Endothelial cell of umbilical vein (primary cell): Measurements from ENCODE around the gene KCNF1. TPM values are rescaled to one million over a fixed set of nuclear protein-coding genes. Genes with fewer than 3 reads are reported as not detected.
A peak's percentile ranks its signal among the peaks of the same experiment; 100 is the strongest.

Source experiments
- BruUV-seq: library from RNA; stranded (reverse); fragments of 400-500 nt; replicated peaks from 2 replicates; lab custom pipeline; 2021; lab: Mats Ljungman, UMichigan
- CTCF ChIA-PET: fragments of 300-600, 350-600 bp; sonication (Branson Sonifier 250); formaldehyde crosslinking; loops from one replicate; lab custom pipeline; 2021; ENCODE audit warnings: antibody characterized with exemption, inconsistent platforms; lab: Charles Lee
- POLR2A ChIA-PET: fragments of 300-600, 350-600 bp; sonication (Branson Sonifier 250); formaldehyde crosslinking; loops from one replicate; lab custom pipeline; 2021; ENCODE audit warnings: antibody characterized with exemption, inconsistent platforms; lab: Charles Lee
- DNase-seq: peaks from one replicate; pipeline ENCODE4 v3.0.0-alpha.2; 2011; ENCODE audit warnings: low read depth, low spot score
- FAIRE-seq: peaks from 2 replicates; lab custom pipeline; 2011; peaks lifted over from hg19 to GRCh38; lab: Jason Lieb, UNC
- H2AFZ ChIP-seq: 2 replicates; pipeline ENCODE4 v1.6.0; 2012; ENCODE audit warnings: low read depth, low read length, control low read depth, inconsistent platforms
- H3K27ac ChIP-seq: 2 replicates; pipeline ENCODE4 v1.5.1; 2011; ENCODE audit warnings: low read depth, mild to moderate bottlenecking, control low read depth, low read length, moderate library complexity; ENCODE audit not compliant: insufficient read depth
- H3K27me3 ChIP-seq, 2 experiments: 2 replicates each; pipeline versions ENCODE4 v1.6.0 to v1.6.1; 2011; ENCODE audit warnings: low read length in 2 of 2, mixed read lengths in 1 of 2; ENCODE audit not compliant: control insufficient read depth in 2 of 2, insufficient read depth in 2 of 2
- H3K36me3 ChIP-seq, 2 experiments: 2 replicates in 1 of 2; 3 replicates in 1 of 2; pipeline ENCODE4 v1.5.1; 2011; ENCODE audit warnings: low read length in 2 of 2, mild to moderate bottlenecking in 1 of 2, moderate library complexity in 1 of 2; ENCODE audit not compliant: control insufficient read depth in 2 of 2, insufficient read depth in 2 of 2; ENCODE audit errors: extremely low read depth in 1 of 2
- H3K4me1 ChIP-seq: 3 replicates; pipeline ENCODE4 v1.5.1; 2011; ENCODE audit warnings: mild to moderate bottlenecking, low read length; ENCODE audit not compliant: control insufficient read depth, insufficient read depth; ENCODE audit errors: extremely low read depth
- H3K4me2 ChIP-seq: 2 replicates; pipeline ENCODE4 v1.6.1; 2011; ENCODE audit warnings: low read length, control low read depth, mixed read lengths; ENCODE audit not compliant: insufficient read depth
- H3K4me3 ChIP-seq, 3 experiments: fragments of 200-600 bp in 1 of 3; sonication (generic), shearing (Covaris generic) in 1 of 3; replicated peaks in 1 of 3; 2 replicates each; pipeline ENCODE4 v1.5.1; 2011 to 2016; ENCODE audit warnings: control low read depth in 3 of 3, low read length in 3 of 3, mild to moderate bottlenecking in 2 of 3, inconsistent platforms in 1 of 3, low read depth in 1 of 3, moderate library complexity in 1 of 3; ENCODE audit not compliant: insufficient read depth in 1 of 3
- H3K79me2 ChIP-seq: 2 replicates; pipeline ENCODE4 v1.6.0; 2012; ENCODE audit warnings: low read length, inconsistent platforms; ENCODE audit not compliant: control insufficient read depth, insufficient read depth
- H3K9ac ChIP-seq: replicated peaks from 2 replicates; pipeline ENCODE3; 2011; ENCODE audit warnings: low read length, control low read depth; ENCODE audit not compliant: insufficient read depth; ENCODE audit errors: extremely low read depth
- H3K9me1 ChIP-seq: replicated peaks from 3 replicates; pipeline ENCODE4 v1.6.0; 2011; ENCODE audit warnings: mild to moderate bottlenecking, low read length; ENCODE audit not compliant: control insufficient read depth, insufficient read depth; ENCODE audit errors: extremely low read depth
- H3K9me3 ChIP-seq: replicated peaks from 2 replicates; pipeline ENCODE4 v1.5.1; 2012; ENCODE audit warnings: low read length, inconsistent platforms; ENCODE audit not compliant: control insufficient read depth, insufficient read depth
- H4K20me1 ChIP-seq: replicated peaks from 2 replicates; pipeline ENCODE3; 2011; ENCODE audit warnings: mild to moderate bottlenecking, low read length; ENCODE audit not compliant: control insufficient read depth, insufficient read depth; ENCODE audit errors: extremely low read depth
- FOS ChIP-seq: IDR thresholded peaks from 2 replicates; pipeline ENCODE4 v1.6.1; 2011; ENCODE audit warnings: mild to moderate bottlenecking, low read length, moderate library complexity, borderline replicate concordance; ENCODE audit not compliant: insufficient read depth
- JUN ChIP-seq: IDR thresholded peaks from 2 replicates; pipeline ENCODE4 v1.6.1; 2011; ENCODE audit warnings: borderline replicate concordance, low read depth; ENCODE audit not compliant: insufficient read length, insufficient read depth
- MAX ChIP-seq: IDR thresholded peaks from 2 replicates; pipeline ENCODE4 v1.6.1; 2011; ENCODE audit not compliant: insufficient read depth, insufficient read length
- dilution Hi-C: fragments of 300-500 bp; cut with MboI; formaldehyde crosslinking; loops from one replicate; pipeline ENCODE4 v1.15.0; 2019; ENCODE audit warnings: low sequenced_read_pairs; ENCODE audit not compliant: extremely low pct_ligation_motif_present
- intact Hi-C: fragments of 100-400 bp; cut with micrococcal nuclease; formaldehyde crosslinking; loops from one replicate; pipeline ENCODE4 v1.10.0; 2022
- polyA plus RNA-seq, 4 experiments: library from polyadenylated mRNA; depleted of rRNA in 3 of 4; stranded (reverse) in 3 of 4; unstranded in 1 of 4; fragments of >200 nt; gene quantifications; 2 replicates each; pipeline versions ENCODE4 v1.2.1 to v1.2.3, GENCODE V29; 2011 to 2012; ENCODE audit warnings: missing spikeins in 1 of 4
- total RNA-seq: library from RNA; stranded (reverse); gene quantifications from 2 replicates; pipeline ENCODE4 v1.2.3, GENCODE V29; 2021

KCNF1 gene
- total and polyA plus RNA-seq, 2 donors (not counting 3 experiments of a cell fraction or from before 2014, with no cell fraction given), result 0.23 to 0.42 TPM

- no peaks in the 10 kb centered on the region for H3K9me3 ChIP-seq
- FAIRE-seq (no peak), DNase-seq (peak; percentile 7)
- no peaks in the 10 kb centered on the region for H3K79me2 ChIP-seq
- H3K9me1 ChIP-seq, result no peaks in the 10 kb centered on the region
- ChIA-PET POLR2A (no interaction called here), CTCF (interaction anchor here (1.1 kb wide), 1 partner anchor 99 kb away, joined by 3 read pairs; no protein-coding TSS in a partner anchor)
- dilution Hi-C loops, result no loop called here
- H2AFZ ChIP-seq, result no peak overlapping the region
- no peaks in the 10 kb centered on the region for H3K36me3 ChIP-seq
- peaks cover 25% of the 10 kb centered on the region for H3K4me1 ChIP-seq
- no peaks in the 10 kb centered on the region for H4K20me1 ChIP-seq
- no peak overlapping the region for H3K4me2 ChIP-seq
- TF ChIP-seq JUN (no peak), MAX (no peak)
- intact Hi-C loops, result loop anchor here (1.0 to 10.0 kb wide), 2 partner anchors 20 to 813 kb away; partner anchors contain the start of genes KCNF1 and LPIN1
- no peak overlapping the region for H3K9ac ChIP-seq
- H3K4me3 ChIP-seq, result no peak overlapping the region
- H3K27ac ChIP-seq, result no peak overlapping the region
- no TSS peak for BruUV-seq
- H3K27me3 ChIP-seq, result peaks cover 10 to 12% of the 10 kb centered on the region in 2 experiments
Observed at GRCh38 chr2:10931710-10932255, 20.0 kb downstream of the KCNF1 start.

- Histone ChIP-seq H3K9me1 (no peaks in the 10 kb centered on the region), H3K9me3 (no peaks in the 10 kb centered on the region), H4K20me1 (no peaks in the 10 kb centered on the region), H3K27ac (no peak overlapping the region), H3K79me2 (no peaks in the 10 kb centered on the region), H3K4me1 (peaks cover 31% of the 10 kb centered on the region), H3K4me3 (no peak overlapping the region), H3K9ac (no peak overlapping the region), H3K4me2 (no peak overlapping the region), H3K36me3 (no peaks in the 10 kb centered on the region), H2AFZ (no peak overlapping the region), H3K27me3 (peaks cover 8 to 10% of the 10 kb centered on the region in 2 experiments)
- intact Hi-C loops (loop anchor here (10.0 kb wide), 1 partner anchor 812 kb away; the partner anchor contains the start of gene LPIN1), dilution Hi-C loops (no loop called here)
- TF ChIP-seq FOS (no peak), MAX (peak; percentile 58)
- POLR2A ChIA-PET, result no interaction called here
- DNase-seq (peak; percentile 65), FAIRE-seq (peak; percentile 40)
- CTCF ChIA-PET, result interaction anchor here (0.6 to 1.1 kb wide), 2 partner anchors 10 to 21 kb away, joined by 3 to 4 read pairs; partner anchors contain the start of gene KCNF1
- BruUV-seq, result no TSS peak
Observed at GRCh38 chr2:10932345-10933151, 20.8 kb downstream of the KCNF1 start.
